22Rv1 (cell line): Measurements from ENCODE around the gene BTBD9.

Experiments used
- CTCF ChIP-seq: fragments of 450-650 bp; IDR thresholded peaks from 2 replicates; pipeline ENCODE4 v1.5.1; 2017; ENCODE audit warnings: mild to moderate bottlenecking
- ZFX ChIP-seq: fragments of 450-650 bp; IDR thresholded peaks from 2 replicates; pipeline ENCODE4 v1.6.1; 2017; ENCODE audit warnings: antibody characterized with exemption, borderline replicate concordance

GRCh38 chr6:38406096-38406495, 233.6 kb downstream of the BTBD9 start:
- no peak for TF ChIP-seq CTCF
- no peak for TF ChIP-seq ZFX
